Loucy (cell line): ENCODE data around the gene FOXK1.

Experiments
- H2AFZ ChIP-seq: fragments of 200-600 bp; sonication (generic); 2 replicates; pipeline ENCODE4 v1.6.0; 2016; ENCODE audit warnings: antibody characterized with exemption, mild to moderate bottlenecking, low read length, moderate library complexity
- H3F3A ChIP-seq: fragments of 200-600 bp; 2 replicates; pipeline ENCODE4 v1.6.0; 2016; ENCODE audit warnings: antibody characterized with exemption, low read depth, mild to moderate bottlenecking
- H3K27me3 ChIP-seq: fragments of 200-600 bp; sonication (generic); 2 replicates; pipeline ENCODE4 v1.6.1; 2014; ENCODE audit warnings: low read length, mild to moderate bottlenecking; ENCODE audit not compliant: insufficient read depth, poor library complexity, severe bottlenecking
- H3K36me3 ChIP-seq: fragments of 200-600 bp; sonication (generic); 2 replicates; pipeline ENCODE4 v1.6.1; 2016; ENCODE audit warnings: low read length; ENCODE audit not compliant: insufficient read depth
- H3K4me1 ChIP-seq: fragments of 200-600 bp; sonication (generic); 2 replicates; pipeline ENCODE4 v1.5.1; 2014; ENCODE audit warnings: low read length, mild to moderate bottlenecking; ENCODE audit not compliant: insufficient read depth, poor library complexity, severe bottlenecking
- H3K4me2 ChIP-seq: fragments of 200-600 bp; sonication (generic); 2 replicates; pipeline ENCODE4 v1.6.0; 2014; ENCODE audit warnings: antibody characterized with exemption, low read length, low read depth, mild to moderate bottlenecking; ENCODE audit not compliant: poor library complexity, severe bottlenecking
- H3K4me3 ChIP-seq: fragments of 200-600 bp; sonication (generic); 2 replicates; pipeline ENCODE4 v1.5.1; 2014; ENCODE audit warnings: low read length, mild to moderate bottlenecking, mixed read lengths; ENCODE audit not compliant: poor library complexity, severe bottlenecking
- H3K79me2 ChIP-seq: fragments of 200-600 bp; sonication (generic); 2 replicates; pipeline ENCODE4 v1.6.1; 2014; ENCODE audit warnings: low read length; ENCODE audit not compliant: insufficient read depth
- H3K9ac ChIP-seq: fragments of 200-600 bp; sonication (generic); 2 replicates; pipeline ENCODE4 v1.6.0; 2014; ENCODE audit warnings: mild to moderate bottlenecking, low read depth, low read length, moderate library complexity; ENCODE audit not compliant: poor library complexity, severe bottlenecking
- H3K9me2 ChIP-seq: fragments of 200-600 bp; sonication (generic); replicated peaks from 2 replicates; pipeline ENCODE4 v1.6.1; 2016; ENCODE audit warnings: low read depth, low read length, mixed read lengths
- H3K9me3 ChIP-seq: fragments of 200-600 bp; sonication (generic); 2 replicates; pipeline ENCODE4 v1.6.1; 2014; ENCODE audit warnings: mild to moderate bottlenecking, antibody characterized with exemption, low read length, low read depth; ENCODE audit not compliant: insufficient read depth
- H4K20me1 ChIP-seq: fragments of 200-600 bp; sonication (generic); 2 replicates; pipeline ENCODE4 v1.6.0; 2014; ENCODE audit warnings: antibody characterized with exemption, low read length, mild to moderate bottlenecking; ENCODE audit not compliant: insufficient read depth, poor library complexity, severe bottlenecking
- CTCF ChIP-seq: fragments of 200-600 bp; sonication (generic); conservative IDR thresholded peaks from 2 replicates; pipeline ENCODE4 v1.5.1; 2014; ENCODE audit warnings: mild to moderate bottlenecking, antibody characterized with exemption, low read length
- EZH2phosphoT487 ChIP-seq: fragments of 200-600 bp; IDR thresholded peaks from 2 replicates; pipeline ENCODE4 v1.6.1; 2018; ENCODE audit warnings: antibody characterized with exemption, mild to moderate bottlenecking, moderate library complexity, borderline replicate concordance

Gene FOXK1

GRCh38 chr7:4749798-4750197 lies 67.7 kb downstream of the FOXK1 start:
- Histone ChIP-seq H3K4me1 (no peaks in the 10 kb centered on the region), H3K9me2 (no peaks in the 10 kb centered on the region), H2AFZ (no peak overlapping the region), H3K36me3 (peaks cover 24% of the 10 kb centered on the region; the same call in 1 of the 2 replicates), H4K20me1 (peaks cover 7% of the 10 kb centered on the region), H3K79me2 (peaks cover 4% of the 10 kb centered on the region; the same call in 1 of the 2 replicates), H3K4me2 (no peak overlapping the region), H3K9me3 (no peaks in the 10 kb centered on the region), H3K9ac (no peak overlapping the region), H3F3A (no peaks in the 10 kb centered on the region), H3K4me3 (no peak overlapping the region), H3K27me3 (no peaks in the 10 kb centered on the region)
- TF ChIP-seq EZH2phosphoT487 = no peak
- TF ChIP-seq CTCF = no peak

- Histone ChIP-seq H3F3A (no peaks in the 10 kb centered on the region), H3K9ac (no peak overlapping the region), H2AFZ (no peak overlapping the region), H3K36me3 (peaks cover 41% of the 10 kb centered on the region; the same call in 1 of the 2 replicates), H3K9me2 (no peaks in the 10 kb centered on the region), H3K4me3 (no peak overlapping the region), H3K9me3 (no peaks in the 10 kb centered on the region), H3K4me1 (no peaks in the 10 kb centered on the region), H3K4me2 (no peak overlapping the region), H3K79me2 (0 out of 2 replicates have a peak, but pooled peaks cover 4% of the 10 kb centered on the region), H3K27me3 (no peaks in the 10 kb centered on the region), H4K20me1 (peaks cover 7% of the 10 kb centered on the region)
- no peak for TF ChIP-seq CTCF
- TF ChIP-seq EZH2phosphoT487 = no peak
Observed at GRCh38 chr7:4751398-4751947, 69.4 kb downstream of the FOXK1 start.

GRCh38 chr7:4753598-4754432 lies 71.7 kb downstream of the FOXK1 start:
- H3K9me3 ChIP-seq = no peaks in the 10 kb centered on the region
- no peaks in the 10 kb centered on the region for H3K4me1 ChIP-seq
- H4K20me1 ChIP-seq = peaks cover 7% of the 10 kb centered on the region
- H3K4me3 ChIP-seq = no peak overlapping the region
- H3K79me2 ChIP-seq = no peaks in the 10 kb centered on the region
- H3K4me2 ChIP-seq = no peak overlapping the region
- no peaks in the 10 kb centered on the region for H3F3A ChIP-seq
- no peaks in the 10 kb centered on the region for H3K9me2 ChIP-seq
- peaks cover 53% of the 10 kb centered on the region; the same call in 1 of the 2 replicates for H3K36me3 ChIP-seq
- H3K27me3 ChIP-seq = no peaks in the 10 kb centered on the region
- H2AFZ ChIP-seq = no peak overlapping the region
- TF ChIP-seq CTCF = peak; percentile 77
- TF ChIP-seq EZH2phosphoT487 = no peak
- H3K9ac ChIP-seq = no peak overlapping the region
